ENCODE data around the gene ROBO1. TPM values are rescaled to one million over a fixed set of nuclear protein-coding genes. Genes with fewer than 3 reads are reported as not detected.

The ROBO1 gene
- total RNA-seq, 1 experiment from 2014 or later = 67.6 TPM

DNA sequence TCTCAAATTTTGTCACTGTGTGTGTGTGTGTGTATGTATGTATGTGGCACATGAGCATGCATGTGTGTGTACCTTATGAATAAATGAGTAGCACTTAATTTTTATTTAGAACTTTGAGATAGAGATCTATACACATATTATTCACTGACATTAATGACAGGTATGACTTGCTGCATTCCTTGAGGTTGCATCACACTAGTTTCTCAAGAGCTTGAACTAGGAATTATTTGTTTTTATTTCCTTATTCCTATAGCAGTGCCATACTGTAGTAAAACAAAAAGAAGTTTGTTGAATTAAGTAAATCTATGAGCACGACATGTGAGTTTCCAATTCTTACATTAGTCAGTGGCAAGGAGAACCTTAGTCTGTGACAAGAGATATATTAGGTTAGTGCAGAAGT is 943.9 kb downstream of the ROBO1 start:
- Histone ChIP-seq H3K9me3 (ENCODE audit: low read depth, low read length, poor library complexity, severe bottlenecking) (no peaks in the 10 kb centered on the region), H3K36me3 (ENCODE audit: insufficient read depth, low read length, poor library complexity, severe bottlenecking) (no peaks in the 10 kb centered on the region), H3K4me1 (ENCODE audit: insufficient read depth, low read length, poor library complexity, severe bottlenecking) (peaks cover 10% of the 10 kb centered on the region), H3K4me3 (ENCODE audit: low read depth, low read length, poor library complexity, severe bottlenecking) (no peak overlapping the region), H3K27ac (ENCODE audit: low read depth, low read length, poor library complexity, severe bottlenecking) (no peak overlapping the region), H3K27me3 (replicated peaks; ENCODE audit: insufficient read depth, low read depth, low read length, poor library complexity) (no peaks in the 10 kb centered on the region)
- ChIA-PET POLR2A (ENCODE audit: low non-redundant PET) (no interaction called here), CTCF (no interaction called here)
- no peak for DNase-seq (ENCODE audit: low spot score)
- TF ChIP-seq EZH2 (IDR thresholded peaks at IDR 0.05; ENCODE audit: borderline replicate concordance, low read depth, low read length, poor library complexity, severe bottlenecking) = no peak
- TF ChIP-seq, protein P1, sequence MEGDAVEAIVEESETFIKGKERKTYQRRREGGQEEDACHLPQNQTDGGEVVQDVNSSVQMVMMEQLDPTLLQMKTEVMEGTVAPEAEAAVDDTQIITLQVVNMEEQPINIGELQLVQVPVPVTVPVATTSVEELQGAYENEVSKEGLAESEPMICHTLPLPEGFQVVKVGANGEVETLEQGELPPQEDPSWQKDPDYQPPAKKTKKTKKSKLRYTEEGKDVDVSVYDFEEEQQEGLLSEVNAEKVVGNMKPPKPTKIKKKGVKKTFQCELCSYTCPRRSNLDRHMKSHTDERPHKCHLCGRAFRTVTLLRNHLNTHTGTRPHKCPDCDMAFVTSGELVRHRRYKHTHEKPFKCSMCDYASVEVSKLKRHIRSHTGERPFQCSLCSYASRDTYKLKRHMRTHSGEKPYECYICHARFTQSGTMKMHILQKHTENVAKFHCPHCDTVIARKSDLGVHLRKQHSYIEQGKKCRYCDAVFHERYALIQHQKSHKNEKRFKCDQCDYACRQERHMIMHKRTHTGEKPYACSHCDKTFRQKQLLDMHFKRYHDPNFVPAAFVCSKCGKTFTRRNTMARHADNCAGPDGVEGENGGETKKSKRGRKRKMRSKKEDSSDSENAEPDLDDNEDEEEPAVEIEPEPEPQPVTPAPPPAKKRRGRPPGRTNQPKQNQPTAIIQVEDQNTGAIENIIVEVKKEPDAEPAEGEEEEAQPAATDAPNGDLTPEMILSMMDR (conservative IDR thresholded peaks at IDR 0.05; ENCODE audit: low read depth, low read length) = no peak
- no TSS peak for BruUV-seq (replicated peaks)
- intact Hi-C loops (cut with micrococcal nuclease; ENCODE audit: unreplicated experiment) = no loop called here

DNA sequence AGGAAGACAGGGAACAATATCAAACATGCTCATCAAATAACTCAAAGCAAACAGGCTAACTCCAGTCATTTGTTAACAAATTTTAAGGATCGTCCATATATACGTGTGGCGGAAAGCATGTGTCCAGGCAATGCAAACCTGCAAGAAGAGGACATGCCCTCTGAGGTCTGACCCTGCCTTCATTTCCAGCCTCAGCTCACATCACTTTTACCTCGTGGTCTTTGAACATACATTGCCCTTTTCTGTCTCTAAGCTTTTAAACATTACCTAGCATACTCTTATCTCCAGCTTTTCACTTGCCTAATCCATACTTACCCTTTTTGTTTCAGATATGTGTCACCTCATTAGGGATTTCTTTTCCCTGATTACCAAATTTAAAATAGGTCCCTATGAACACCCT is 944.4 kb downstream of the ROBO1 start:
- Histone ChIP-seq H3K27ac (ENCODE audit: low read depth, low read length, poor library complexity, severe bottlenecking) (no peak overlapping the region), H3K4me3 (ENCODE audit: low read depth, low read length, poor library complexity, severe bottlenecking) (no peak overlapping the region), H3K27me3 (replicated peaks; ENCODE audit: insufficient read depth, low read depth, low read length, poor library complexity) (no peaks in the 10 kb centered on the region), H3K9me3 (ENCODE audit: low read depth, low read length, poor library complexity, severe bottlenecking) (no peaks in the 10 kb centered on the region), H3K4me1 (ENCODE audit: insufficient read depth, low read length, poor library complexity, severe bottlenecking) (peaks cover 10% of the 10 kb centered on the region), H3K36me3 (ENCODE audit: insufficient read depth, low read length, poor library complexity, severe bottlenecking) (no peaks in the 10 kb centered on the region)
- no peak for DNase-seq (ENCODE audit: low spot score)
- intact Hi-C loops (cut with micrococcal nuclease; ENCODE audit: unreplicated experiment) = no loop called here
- TF ChIP-seq, protein P1 (conservative IDR thresholded peaks at IDR 0.05; ENCODE audit: low read depth, low read length) = no peak
- no peak for TF ChIP-seq EZH2 (IDR thresholded peaks at IDR 0.05; ENCODE audit: borderline replicate concordance, low read depth, low read length, poor library complexity, severe bottlenecking)
- CTCF ChIA-PET = no interaction called here
- POLR2A ChIA-PET (ENCODE audit: low non-redundant PET) = no interaction called here
- no TSS peak for BruUV-seq (replicated peaks)

DNA sequence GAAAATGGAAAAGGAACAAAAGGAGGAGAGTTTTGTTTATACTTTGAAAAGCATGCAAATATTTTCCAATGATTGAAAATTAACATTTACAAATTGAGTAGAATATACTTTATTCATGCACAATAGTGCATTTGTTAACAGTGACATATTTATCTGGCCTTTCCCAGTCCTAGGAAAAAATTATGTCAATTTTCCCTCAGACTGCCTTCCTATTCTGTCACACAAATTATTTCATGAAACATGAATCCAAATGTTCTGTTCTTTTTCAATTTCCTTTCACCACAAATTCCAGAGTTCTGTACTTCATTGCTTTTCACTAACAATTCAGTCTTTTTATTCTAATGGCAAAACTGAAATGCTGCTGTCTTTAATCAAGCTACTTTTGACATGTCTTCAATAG is 945.1 kb downstream of the ROBO1 start:
- no peak overlapping the region for H3K27ac ChIP-seq (ENCODE audit: low read depth, low read length, poor library complexity, severe bottlenecking)
- no peaks in the 10 kb centered on the region for H3K27me3 ChIP-seq (replicated peaks; ENCODE audit: insufficient read depth, low read depth, low read length, poor library complexity)
- no peaks in the 10 kb centered on the region for H3K36me3 ChIP-seq (ENCODE audit: insufficient read depth, low read length, poor library complexity, severe bottlenecking)
- peaks cover 10% of the 10 kb centered on the region for H3K4me1 ChIP-seq (ENCODE audit: insufficient read depth, low read length, poor library complexity, severe bottlenecking)
- DNase-seq (ENCODE audit: low spot score) = no peak
- POLR2A ChIA-PET (ENCODE audit: low non-redundant PET) = no interaction called here
- TF ChIP-seq EZH2 (IDR thresholded peaks at IDR 0.05; ENCODE audit: borderline replicate concordance, low read depth, low read length, poor library complexity, severe bottlenecking) = no peak
- TF ChIP-seq, protein P1 (conservative IDR thresholded peaks at IDR 0.05; ENCODE audit: low read depth, low read length) = no peak
- CTCF ChIA-PET = no interaction called here
- no peak overlapping the region for H3K4me3 ChIP-seq (ENCODE audit: low read depth, low read length, poor library complexity, severe bottlenecking)
- intact Hi-C loops (cut with micrococcal nuclease; ENCODE audit: unreplicated experiment) = no loop called here
- no peaks in the 10 kb centered on the region for H3K9me3 ChIP-seq (ENCODE audit: low read depth, low read length, poor library complexity, severe bottlenecking)
- BruUV-seq (replicated peaks) = no TSS peak

Data from A673 (cell line).